K562 (cell line): ENCODE results near the gene WNT16.

Experiments
- AFF1 ChIP-seq, 2 experiments: fragments of 450-650 bp; IDR thresholded peaks; 2 replicates each; pipeline ENCODE4 v1.6.1; 2018; ENCODE audit warnings: mild to moderate bottlenecking in 2 of 2, low read depth in 1 of 2; ENCODE audit not compliant: partially characterized antibody in 2 of 2
- CLOCK ChIP-seq: fragments of 250-450 bp; sonication (Bioruptor Pico); IDR thresholded peaks from 2 replicates; pipeline ENCODE4 v1.4.0; 2020; ENCODE audit warnings: mild to moderate bottlenecking, moderate library complexity, borderline replicate concordance
- CTCF ChIP-seq, 3 experiments: IDR thresholded peaks in 2 of 3; conservative IDR thresholded peaks in 1 of 3; 2 replicates each; pipeline ENCODE4 v1.5.1; 2011 to 2012; ENCODE audit warnings: low read length in 3 of 3, mild to moderate bottlenecking in 3 of 3, control low read depth in 2 of 3, improper control_type of control experiment in 1 of 3, inconsistent platforms in 1 of 3, low read depth in 1 of 3, mixed read lengths in 1 of 3, moderate library complexity in 1 of 3; ENCODE audit not compliant: insufficient read depth in 2 of 3
- CXXC5 ChIP-seq: fragments of 250-450 bp; sonication (Bioruptor Pico); IDR thresholded peaks from 2 replicates; pipeline ENCODE4 v1.8.0; 2022; ENCODE audit warnings: inconsistent platforms, mild to moderate bottlenecking, moderate library complexity
- POLR2AphosphoS5 ChIP-seq: IDR thresholded peaks from 2 replicates; pipeline ENCODE4 v1.6.1; 2011; ENCODE audit warnings: mild to moderate bottlenecking, low read depth, low read length, moderate library complexity; ENCODE audit not compliant: control insufficient read depth, insufficient read depth
- TAF1 ChIP-seq: IDR thresholded peaks from 2 replicates; pipeline ENCODE4 v1.6.1; 2011; ENCODE audit warnings: mild to moderate bottlenecking, low read length, moderate library complexity; ENCODE audit not compliant: insufficient read depth, control insufficient read depth, severe bottlenecking; ENCODE audit errors: extremely low read depth
- USF1 ChIP-seq: sonication (generic); formaldehyde crosslinking; IDR thresholded peaks from 2 replicates; pipeline ENCODE4 v1.9.0; 2022; ENCODE audit warnings: mild to moderate bottlenecking, missing genetic modification reagents
- ZBTB9 ChIP-seq: fragments of 450-650 bp; formaldehyde crosslinking; IDR thresholded peaks from 2 replicates; pipeline ENCODE4 v1.4.0; 2020; ENCODE audit warnings: mild to moderate bottlenecking, moderate library complexity
- ZNF121 ChIP-seq: sonication (generic); formaldehyde crosslinking; conservative IDR thresholded peaks from 2 replicates; pipeline ENCODE4 v1.8.0; 2022; ENCODE audit warnings: missing genetic modification reagents
- ZNF282 ChIP-seq: sonication (generic); formaldehyde crosslinking; IDR thresholded peaks from 2 replicates; pipeline ENCODE4 v1.8.1; 2023; ENCODE audit warnings: missing genetic modification reagents
- ZNF586 ChIP-seq: fragments of 450-650 bp; formaldehyde crosslinking; conservative IDR thresholded peaks from 2 replicates; pipeline ENCODE4 v1.4.0; 2020; ENCODE audit warnings: mild to moderate bottlenecking, moderate library complexity
- ZNF75A ChIP-seq: fragments of 450-650 bp; formaldehyde crosslinking; IDR thresholded peaks from 2 replicates; pipeline ENCODE4 v1.4.0; 2020; ENCODE audit warnings: mild to moderate bottlenecking

- TF ChIP-seq ZNF586 (no peak), ZNF75A (CRISPR knock-in tag) (no peak), USF1 (CRISPR knock-in tag) (no peak), CLOCK (no peak), ZBTB9 (no peak), ZNF121 (CRISPR knock-in tag) (no peak), ZNF282 (CRISPR knock-in tag) (no peak), CXXC5 (CRISPR knock-in tag) (no peak), CTCF (IDR thresholded peaks at IDR 0.05 in 2 of 3, conservative IDR thresholded peaks at IDR 0.05 in 1 of 3; ENCODE audit: insufficient read depth in 2 of 3, low read depth in 1 of 3, low read length in 3 of 3) (no peak), AFF1 (IDR thresholded peaks at IDR 0.05; ENCODE audit: low read depth in 1 of 2, partially characterized antibody in 2 of 2) (no peak), TAF1 (no peak), POLR2AphosphoS5 (no peak)
These were observed 24.6 kb upstream of the WNT16 start for GRCh38 chr7:121304102-121304658.
